Colonic mucosa (tissue), 4 donors: ENCODE data around the gene TMEFF1. TPM values are rescaled to one million over a fixed set of nuclear protein-coding genes. Genes with fewer than 3 reads are reported as not detected.

Experiments
- DNase-seq: peaks from one replicate; pipeline ENCODE4 v3.0.0-alpha.2; 2020
- H3K27ac ChIP-seq: fragments of 200-600 bp; one replicate; pipeline ENCODE4 v1.8.0; 2021
- H3K27me3 ChIP-seq: fragments of 200-600 bp; one replicate; pipeline ENCODE4 v1.8.0; 2021
- H3K36me3 ChIP-seq: fragments of 200-600 bp; one replicate; pipeline ENCODE4 v1.8.0; 2021
- H3K4me1 ChIP-seq: fragments of 200-600 bp; one replicate; pipeline ENCODE4 v1.8.0; 2021; ENCODE audit warnings: mild to moderate bottlenecking
- H3K4me3 ChIP-seq: fragments of 200-600 bp; one replicate; pipeline ENCODE4 v1.8.0; 2021
- H3K9ac ChIP-seq, 2 donors: one replicate each; pipeline ENCODE4 v1.7.0; 2013; ENCODE audit warnings: control low read depth in 2 of 2, low read depth in 2 of 2, low read length in 2 of 2
- H3K9me3 ChIP-seq: fragments of 200-600 bp; one replicate; pipeline ENCODE4 v1.8.0; 2021
- intact Hi-C: fragments of 100-400 bp; cut with DNase I; formaldehyde crosslinking; loops from one replicate; pipeline ENCODE4 v1.14.1; 2022
- total RNA-seq, 2 donors: library from RNA; stranded (reverse); fragmentation: NEBNext Ultra II Directional in 1 of 2; extraction: Animal tissue kit (Norgen Biotek cat#: 25700) in 1 of 2; gene quantifications; one replicate each; pipeline ENCODE4 v1.2.1, GENCODE V29; 2021
- TF ChIP-seq, protein P1 (sequence below): fragments of 200-600 bp; IDR thresholded peaks from one replicate; pipeline ENCODE4 v1.8.0; 2022; ENCODE audit warnings: antibody characterized with exemption, mild to moderate bottlenecking
- donor health status: healthy.
- donor health status: DM: no; HTN: no; CAD: no.
- donor health status: DM: no; HTN: no; CAD: no.

TMEFF1 gene
- total RNA-seq, 2 donors from 2014 or later = 0.27 TPM; not detected in 1

DNA sequence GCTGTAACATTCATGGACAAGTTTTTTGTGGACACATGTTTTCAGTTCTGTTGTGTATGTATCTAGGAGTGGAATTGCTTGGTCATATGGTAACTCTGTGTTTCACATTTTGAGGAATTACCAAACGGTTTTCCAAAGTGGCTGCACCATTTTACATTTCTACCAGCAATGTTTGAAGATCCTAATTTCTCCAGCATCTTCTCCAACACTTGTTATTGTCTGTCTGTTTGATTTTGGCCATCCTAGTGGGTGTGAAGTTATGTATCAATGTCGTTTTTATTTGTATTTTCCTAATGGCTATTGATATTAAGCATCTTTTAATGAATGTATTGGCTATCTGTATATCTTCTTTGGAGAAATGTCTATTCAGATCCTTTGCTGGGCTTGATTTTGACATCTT, 6.9 kb downstream of the TMEFF1 start:
- H3K9me3 ChIP-seq = no peaks in the 10 kb centered on the region
- no peak overlapping the region for H3K27ac ChIP-seq
- TF ChIP-seq, protein P1, sequence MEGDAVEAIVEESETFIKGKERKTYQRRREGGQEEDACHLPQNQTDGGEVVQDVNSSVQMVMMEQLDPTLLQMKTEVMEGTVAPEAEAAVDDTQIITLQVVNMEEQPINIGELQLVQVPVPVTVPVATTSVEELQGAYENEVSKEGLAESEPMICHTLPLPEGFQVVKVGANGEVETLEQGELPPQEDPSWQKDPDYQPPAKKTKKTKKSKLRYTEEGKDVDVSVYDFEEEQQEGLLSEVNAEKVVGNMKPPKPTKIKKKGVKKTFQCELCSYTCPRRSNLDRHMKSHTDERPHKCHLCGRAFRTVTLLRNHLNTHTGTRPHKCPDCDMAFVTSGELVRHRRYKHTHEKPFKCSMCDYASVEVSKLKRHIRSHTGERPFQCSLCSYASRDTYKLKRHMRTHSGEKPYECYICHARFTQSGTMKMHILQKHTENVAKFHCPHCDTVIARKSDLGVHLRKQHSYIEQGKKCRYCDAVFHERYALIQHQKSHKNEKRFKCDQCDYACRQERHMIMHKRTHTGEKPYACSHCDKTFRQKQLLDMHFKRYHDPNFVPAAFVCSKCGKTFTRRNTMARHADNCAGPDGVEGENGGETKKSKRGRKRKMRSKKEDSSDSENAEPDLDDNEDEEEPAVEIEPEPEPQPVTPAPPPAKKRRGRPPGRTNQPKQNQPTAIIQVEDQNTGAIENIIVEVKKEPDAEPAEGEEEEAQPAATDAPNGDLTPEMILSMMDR = no peak
- peaks cover 2% of the 10 kb centered on the region for H3K27me3 ChIP-seq
- H3K4me3 ChIP-seq = no peak overlapping the region
- DNase-seq = no peak
- no peak overlapping the region for H3K9ac ChIP-seq
- intact Hi-C loops = no loop called here
- no peaks in the 10 kb centered on the region for H3K4me1 ChIP-seq
- H3K36me3 ChIP-seq = no peaks in the 10 kb centered on the region

GRCh38 chr9:100485196-100485595, 12.2 kb downstream of the TMEFF1 start:
- no peak for DNase-seq
- Histone ChIP-seq H3K9ac (no peak overlapping the region), H3K4me1 (no peaks in the 10 kb centered on the region), H3K9me3 (no peaks in the 10 kb centered on the region), H3K4me3 (no peak overlapping the region), H3K27me3 (no peaks in the 10 kb centered on the region), H3K27ac (no peak overlapping the region), H3K36me3 (no peaks in the 10 kb centered on the region)
- TF ChIP-seq, protein P1 = no peak
- intact Hi-C loops = no loop called here

GRCh38 chr9:100486479-100487176, 13.7 kb downstream of the TMEFF1 start:
- Histone ChIP-seq H3K9me3 (no peaks in the 10 kb centered on the region), H3K27me3 (no peaks in the 10 kb centered on the region), H3K9ac (no peak overlapping the region), H3K27ac (no peak overlapping the region), H3K4me3 (no peak overlapping the region), H3K36me3 (no peaks in the 10 kb centered on the region), H3K4me1 (no peaks in the 10 kb centered on the region)
- TF ChIP-seq, protein P1 = no peak
- intact Hi-C loops = no loop called here
- DNase-seq = no peak

DNA sequence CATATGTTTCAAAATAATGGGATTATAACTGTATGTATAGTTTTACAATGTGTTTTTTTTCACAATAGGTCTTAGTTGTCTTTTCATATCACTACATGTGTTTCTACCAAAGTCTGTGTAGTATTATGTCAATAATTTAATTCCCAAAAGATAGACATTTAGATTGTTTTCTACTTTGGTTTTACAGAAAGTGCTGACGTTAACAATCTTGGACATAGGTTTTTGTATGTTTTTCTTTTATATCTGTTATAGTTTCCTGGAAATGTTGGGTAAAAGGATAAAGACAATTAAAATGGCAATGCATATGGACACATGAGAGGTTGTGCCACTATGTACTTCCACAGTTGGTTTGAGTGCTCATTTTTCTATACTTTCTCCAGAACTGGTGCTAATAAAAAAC, 15.2 kb downstream of the TMEFF1 start:
- TF ChIP-seq, protein P1 = no peak
- H3K36me3 ChIP-seq = no peaks in the 10 kb centered on the region
- H3K9me3 ChIP-seq = no peaks in the 10 kb centered on the region
- H3K27ac ChIP-seq = no peak overlapping the region
- intact Hi-C loops = no loop called here
- no peak for DNase-seq
- no peaks in the 10 kb centered on the region for H3K27me3 ChIP-seq
- H3K4me3 ChIP-seq = no peak overlapping the region
- H3K9ac ChIP-seq = no peak overlapping the region
- no peaks in the 10 kb centered on the region for H3K4me1 ChIP-seq

GRCh38 chr9:100489836-100490235, 16.9 kb downstream of the TMEFF1 start:
- Histone ChIP-seq H3K9me3 (no peaks in the 10 kb centered on the region), H3K27me3 (no peaks in the 10 kb centered on the region), H3K36me3 (no peaks in the 10 kb centered on the region), H3K27ac (no peak overlapping the region), H3K9ac (no peak overlapping the region), H3K4me1 (no peaks in the 10 kb centered on the region), H3K4me3 (no peak overlapping the region)
- TF ChIP-seq, protein P1 = no peak
- intact Hi-C loops = no loop called here
- DNase-seq = no peak
